Measurements from ENCODE around the gene RCN1.

RCN1 gene

GRCh38 chr11:32090545-32091370 is at the start of gene RCN1:
Gene RCN1 (plus strand): TSS chr11:32091074. CDS start chr11:32091197, 123 bp downstream.
- H3K4me3 ChIP-seq (ENCODE audit: low read depth, low read length): peak within 1 kb of the TSS; percentile 81
- TF ChIP-seq CTCF (IDR thresholded peaks at IDR 0.05; ENCODE audit: low read depth, low read length): no peak

DNA sequence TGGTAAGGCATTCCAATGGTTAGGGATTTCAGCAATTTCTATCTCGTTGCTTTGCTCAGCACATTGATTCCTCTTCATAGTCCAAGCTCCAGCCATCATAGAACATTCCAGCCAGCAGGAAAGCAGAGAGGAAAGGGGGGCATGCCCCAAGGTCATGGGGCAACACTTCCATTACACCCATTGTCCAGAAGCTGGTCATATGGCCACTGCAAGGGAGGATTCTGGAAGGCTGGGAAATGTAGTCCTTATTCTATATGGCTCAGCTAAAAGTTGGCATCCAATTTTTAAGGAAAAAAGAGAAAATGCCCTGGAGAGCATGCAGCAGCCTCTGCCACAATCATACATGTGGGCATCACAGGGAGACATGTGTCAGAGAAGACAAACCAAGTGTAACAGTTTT is 47.1 kb upstream of the RCN1 start:
- TF ChIP-seq CTCF (IDR thresholded peaks at IDR 0.05; ENCODE audit: low read depth, low read length): no peak
- no peak overlapping the region for H3K4me3 ChIP-seq (ENCODE audit: low read depth, low read length)

GRCh38 chr11:32044158-32044863 is 46.6 kb upstream of the RCN1 start:
- H3K4me3 ChIP-seq (ENCODE audit: low read depth, low read length): no peak overlapping the region
- TF ChIP-seq CTCF (IDR thresholded peaks at IDR 0.05; ENCODE audit: low read depth, low read length): no peak

DNA sequence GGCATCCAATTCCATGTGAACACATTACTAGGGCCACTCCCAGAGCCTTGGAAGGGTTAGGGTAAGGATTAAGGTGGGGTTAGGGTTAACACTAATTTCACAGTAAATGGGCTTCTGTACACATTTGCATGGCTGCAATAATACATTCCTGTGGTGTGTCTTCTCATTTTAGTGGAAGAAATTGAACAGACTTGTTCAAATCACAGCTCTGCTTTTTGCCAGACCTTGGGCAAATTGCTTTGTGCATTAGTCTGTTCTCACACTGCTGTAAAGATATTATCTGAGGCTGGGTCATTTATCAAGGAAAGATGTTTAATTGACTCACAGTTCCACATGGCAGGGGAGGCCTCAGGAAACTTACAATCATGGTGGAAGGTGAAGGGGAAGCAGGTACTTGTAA is 45.4 kb upstream of the RCN1 start:
- TF ChIP-seq CTCF (IDR thresholded peaks at IDR 0.05; ENCODE audit: low read depth, low read length): no peak
- H3K4me3 ChIP-seq (ENCODE audit: low read depth, low read length): no peak overlapping the region

DNA sequence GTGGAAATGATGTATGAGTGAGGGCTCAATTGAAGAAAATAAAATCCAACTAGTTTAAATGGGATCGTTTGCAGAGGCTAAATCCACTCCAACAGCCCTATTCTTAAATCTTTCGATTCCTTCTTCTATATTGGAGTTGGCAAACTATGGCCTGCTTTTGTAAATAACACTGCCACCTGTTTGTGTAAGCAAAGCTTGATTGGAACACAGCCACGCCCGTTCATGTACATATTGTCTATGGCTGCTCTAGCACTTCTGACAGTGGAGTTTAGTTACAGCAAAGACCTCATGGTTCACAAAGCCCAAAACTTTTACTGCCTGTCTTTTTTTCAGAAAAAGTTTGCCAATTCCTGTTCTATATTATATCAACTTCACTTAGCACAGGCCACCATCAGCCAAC is 40.6 kb upstream of the RCN1 start:
- H3K4me3 ChIP-seq (ENCODE audit: low read depth, low read length): no peak overlapping the region
- TF ChIP-seq CTCF (IDR thresholded peaks at IDR 0.05; ENCODE audit: low read depth, low read length): no peak

- TF ChIP-seq CTCF (IDR thresholded peaks at IDR 0.05; ENCODE audit: low read depth, low read length): peak; percentile 60
- no peak overlapping the region for H3K4me3 ChIP-seq (ENCODE audit: low read depth, low read length)
These were observed 38.7 kb upstream of the RCN1 start for GRCh38 chr11:32052215-32052614.
